HEK293 (cell line): Measurements from ENCODE around the gene CD82.

Source experiments
- CTCF ChIA-PET: fragments of 350-600 bp; formaldehyde crosslinking; extraction: SDS; loops from one replicate; lab custom pipeline; 2021; ENCODE audit warnings: antibody characterized with exemption; lab: Yijun Ruan, JAX
- POLR2A ChIA-PET: fragments of 300-600 bp; formaldehyde crosslinking; extraction: SDS; loops from one replicate; lab custom pipeline; 2020; ENCODE audit warnings: antibody characterized with exemption, inconsistent platforms; lab: Yijun Ruan, JAX
- H3K27ac ChIP-seq: fragments of 200-500 bp; sonication (Bioruptor generic); 2 replicates; pipeline ENCODE4 v1.5.1; 2014; ENCODE audit warnings: low read depth, low read length, control low read depth, inconsistent platforms; ENCODE audit errors: extremely low read depth
- H3K36me3 ChIP-seq, 2 experiments: fragments of 200-500 bp in 1 of 2; sonication (Bioruptor generic) in 1 of 2; 1 replicate in 1 of 2; 2 replicates in 1 of 2; pipeline ENCODE4 v1.5.1; 2014 to 2017; ENCODE audit warnings: inconsistent platforms in 2 of 2, low read length in 2 of 2; ENCODE audit not compliant: control insufficient read depth in 2 of 2, insufficient read depth in 1 of 2
- H3K4me1 ChIP-seq: fragments of 200-500 bp; sonication (Bioruptor generic); 2 replicates; pipeline ENCODE4 v1.5.1; 2014; ENCODE audit warnings: mild to moderate bottlenecking, low read length, inconsistent platforms; ENCODE audit not compliant: control insufficient read depth, insufficient read depth
- H3K4me3 ChIP-seq: 2 replicates; pipeline ENCODE4 v1.5.1; 2011; ENCODE audit warnings: low read depth, mild to moderate bottlenecking, control low read depth, low read length, moderate library complexity
- H3K9me3 ChIP-seq: fragments of 200-500 bp; sonication (Bioruptor generic); 2 replicates; pipeline ENCODE4 v1.5.1; 2014; ENCODE audit warnings: low read depth, low read length, inconsistent platforms; ENCODE audit not compliant: control insufficient read depth, insufficient read depth
- GLIS1 ChIP-seq: fragments of 450-650 bp; formaldehyde crosslinking; IDR thresholded peaks from 2 replicates; pipeline ENCODE4 v1.5.1; 2016; ENCODE audit warnings: missing biosample characterization, missing genetic modification characterization
- ZBTB48 ChIP-seq: fragments of 450-650 bp; formaldehyde crosslinking; IDR thresholded peaks from 2 replicates; pipeline ENCODE4 v1.5.1; 2016; ENCODE audit warnings: missing biosample characterization, missing genetic modification characterization
- ZNF341 ChIP-seq: fragments of 450-650 bp; formaldehyde crosslinking; IDR thresholded peaks from 2 replicates; pipeline ENCODE4; 2016; ENCODE audit warnings: low read depth, missing biosample characterization, missing genetic modification characterization
- ZNF37A ChIP-seq: fragments of 450-650 bp; IDR thresholded peaks from 2 replicates; pipeline ENCODE4 v1.5.1; 2018; ENCODE audit warnings: missing biosample characterization, missing genetic modification characterization
- ZNF391 ChIP-seq: fragments of 450-650 bp; formaldehyde crosslinking; IDR thresholded peaks from 2 replicates; pipeline ENCODE4 v1.5.1; 2016; ENCODE audit warnings: low read depth, missing biosample characterization, missing genetic modification characterization, borderline replicate concordance
- ZNF501 ChIP-seq: fragments of 450-650 bp; formaldehyde crosslinking; IDR thresholded peaks from 2 replicates; pipeline ENCODE4 v1.5.1; 2016; ENCODE audit warnings: missing biosample characterization, missing genetic modification characterization
- ZNF701 ChIP-seq: fragments of 450-650 bp; formaldehyde crosslinking; IDR thresholded peaks from 2 replicates; pipeline ENCODE4 v1.5.1; 2016; ENCODE audit warnings: missing biosample characterization, missing genetic modification characterization
- TF ChIP-seq, protein P1 (sequence below): fragments of 450-650 bp; formaldehyde crosslinking; IDR thresholded peaks from 2 replicates; pipeline ENCODE4 v1.5.1; 2016; ENCODE audit warnings: missing biosample characterization, missing genetic modification characterization
- TF ChIP-seq, protein P2 (sequence below): IDR thresholded peaks from 2 replicates; pipeline ENCODE4 v1.6.1; 2011; ENCODE audit warnings: mild to moderate bottlenecking, low read depth, low read length, borderline replicate concordance
- TF ChIP-seq, protein P3 (sequence below): fragments of 450-650 bp; formaldehyde crosslinking; IDR thresholded peaks from 2 replicates; pipeline ENCODE4 v1.5.1; 2017; ENCODE audit warnings: missing biosample characterization, missing genetic modification characterization
- TF ChIP-seq, protein P4 (sequence below): fragments of 450-650 bp; formaldehyde crosslinking; IDR thresholded peaks from 2 replicates; pipeline ENCODE4 v1.5.1; 2017; ENCODE audit warnings: missing biosample characterization, missing genetic modification characterization
- TF ChIP-seq, protein P5 (sequence below): fragments of 450-650 bp; formaldehyde crosslinking; IDR thresholded peaks from 2 replicates; pipeline ENCODE4 v1.5.1; 2016; ENCODE audit warnings: missing biosample characterization, missing genetic modification characterization
- TF ChIP-seq, protein P6 (sequence below): fragments of 450-650 bp; formaldehyde crosslinking; IDR thresholded peaks from 2 replicates; pipeline ENCODE4 v1.5.1; 2016; ENCODE audit warnings: missing biosample characterization, missing genetic modification characterization

CD82 gene

DNA sequence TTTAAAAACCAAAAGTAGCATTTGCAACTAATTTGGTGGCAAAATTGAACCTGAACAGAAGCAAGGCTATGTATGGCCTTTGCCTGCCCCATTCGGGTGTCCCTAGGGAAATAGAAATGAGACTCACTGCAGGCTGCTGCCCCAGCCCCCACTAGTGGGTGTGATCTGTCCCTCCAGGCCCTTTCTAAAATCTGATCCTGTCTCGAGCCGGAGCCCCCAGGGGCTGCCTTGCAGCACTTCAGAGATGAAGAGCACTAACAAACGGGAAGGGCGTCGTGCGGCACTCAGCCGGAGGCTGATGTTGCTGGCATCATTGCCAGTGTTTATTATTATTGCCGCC lies 43.2 kb downstream of the CD82 start:
- CTCF ChIA-PET: no interaction called here

DNA sequence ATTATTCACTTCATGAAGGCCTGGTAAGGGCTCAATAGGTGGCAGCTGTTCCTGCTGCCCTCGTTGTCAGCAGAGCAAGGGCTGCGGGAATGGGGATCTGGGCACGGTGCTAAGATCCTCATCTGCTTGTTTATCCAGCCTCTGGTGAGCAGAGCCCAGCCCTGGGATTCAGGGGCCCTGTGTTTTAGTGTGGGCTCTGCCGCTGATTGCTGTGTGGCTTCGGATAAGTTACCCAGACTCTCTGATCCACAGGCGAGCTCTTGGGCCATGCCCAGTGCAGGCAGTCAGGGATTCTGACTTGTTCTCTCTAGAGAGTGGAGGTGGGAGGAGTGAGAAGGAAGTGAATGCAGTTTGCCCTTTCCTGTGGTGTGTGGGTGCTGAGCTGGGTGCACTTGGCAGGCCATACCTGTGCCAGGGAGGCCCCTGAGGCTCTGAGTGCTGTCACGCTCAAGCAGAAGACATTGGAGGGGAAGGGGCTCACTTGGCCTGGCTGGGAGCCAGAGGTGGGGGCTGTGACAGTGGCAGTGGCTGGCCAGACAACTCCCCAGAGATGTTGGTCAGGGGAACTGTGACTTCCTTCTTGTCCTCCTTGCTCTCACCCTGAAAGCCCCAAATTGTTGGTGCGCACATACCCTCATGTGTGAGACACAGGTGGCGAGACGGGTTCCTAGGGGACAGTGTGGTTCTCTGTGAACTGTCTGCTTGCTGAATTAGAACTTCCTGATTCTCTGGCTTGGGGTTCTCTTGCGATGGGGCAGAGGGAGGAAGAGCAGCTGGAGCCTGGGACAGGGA lies 43.7 kb downstream of the CD82 start:
- H3K4me3 ChIP-seq: no peak overlapping the region
- no peaks in the 10 kb centered on the region for H3K9me3 ChIP-seq
- TF ChIP-seq ZBTB48 (tag by site-specific recombination) (no peak), ZNF501 (tag by site-specific recombination) (no peak), GLIS1 (tag by site-specific recombination) (no peak)
- no peak overlapping the region for H3K27ac ChIP-seq
- H3K36me3 ChIP-seq: no peaks in the 10 kb centered on the region
- ChIA-PET CTCF (interaction anchor here (1.1 kb wide), 1 partner anchor 52 kb away, joined by 4 read pairs; no protein-coding TSS in a partner anchor), POLR2A (no interaction called here)
- H3K4me1 ChIP-seq: peaks cover 7% of the 10 kb centered on the region

More for the DNA sequence above, 43.2 kb downstream of the CD82 start:
- POLR2A ChIA-PET: no interaction called here
- Histone ChIP-seq H3K27ac (no peak overlapping the region), H3K4me3 (no peak overlapping the region), H3K36me3 (no peaks in the 10 kb centered on the region), H3K9me3 (no peaks in the 10 kb centered on the region), H3K4me1 (peaks cover 7% of the 10 kb centered on the region)
- TF ChIP-seq, protein P1, sequence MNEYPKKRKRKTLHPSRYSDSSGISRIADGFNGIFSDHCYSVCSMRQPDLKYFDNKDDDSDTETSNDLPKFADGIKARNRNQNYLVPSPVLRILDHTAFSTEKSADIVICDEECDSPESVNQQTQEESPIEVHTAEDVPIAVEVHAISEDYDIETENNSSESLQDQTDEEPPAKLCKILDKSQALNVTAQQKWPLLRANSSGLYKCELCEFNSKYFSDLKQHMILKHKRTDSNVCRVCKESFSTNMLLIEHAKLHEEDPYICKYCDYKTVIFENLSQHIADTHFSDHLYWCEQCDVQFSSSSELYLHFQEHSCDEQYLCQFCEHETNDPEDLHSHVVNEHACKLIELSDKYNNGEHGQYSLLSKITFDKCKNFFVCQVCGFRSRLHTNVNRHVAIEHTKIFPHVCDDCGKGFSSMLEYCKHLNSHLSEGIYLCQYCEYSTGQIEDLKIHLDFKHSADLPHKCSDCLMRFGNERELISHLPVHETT: no peak
- TF ChIP-seq, protein P2, sequence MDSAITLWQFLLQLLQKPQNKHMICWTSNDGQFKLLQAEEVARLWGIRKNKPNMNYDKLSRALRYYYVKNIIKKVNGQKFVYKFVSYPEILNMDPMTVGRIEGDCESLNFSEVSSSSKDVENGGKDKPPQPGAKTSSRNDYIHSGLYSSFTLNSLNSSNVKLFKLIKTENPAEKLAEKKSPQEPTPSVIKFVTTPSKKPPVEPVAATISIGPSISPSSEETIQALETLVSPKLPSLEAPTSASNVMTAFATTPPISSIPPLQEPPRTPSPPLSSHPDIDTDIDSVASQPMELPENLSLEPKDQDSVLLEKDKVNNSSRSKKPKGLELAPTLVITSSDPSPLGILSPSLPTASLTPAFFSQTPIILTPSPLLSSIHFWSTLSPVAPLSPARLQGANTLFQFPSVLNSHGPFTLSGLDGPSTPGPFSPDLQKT: no peak
- TF ChIP-seq, protein P3, sequence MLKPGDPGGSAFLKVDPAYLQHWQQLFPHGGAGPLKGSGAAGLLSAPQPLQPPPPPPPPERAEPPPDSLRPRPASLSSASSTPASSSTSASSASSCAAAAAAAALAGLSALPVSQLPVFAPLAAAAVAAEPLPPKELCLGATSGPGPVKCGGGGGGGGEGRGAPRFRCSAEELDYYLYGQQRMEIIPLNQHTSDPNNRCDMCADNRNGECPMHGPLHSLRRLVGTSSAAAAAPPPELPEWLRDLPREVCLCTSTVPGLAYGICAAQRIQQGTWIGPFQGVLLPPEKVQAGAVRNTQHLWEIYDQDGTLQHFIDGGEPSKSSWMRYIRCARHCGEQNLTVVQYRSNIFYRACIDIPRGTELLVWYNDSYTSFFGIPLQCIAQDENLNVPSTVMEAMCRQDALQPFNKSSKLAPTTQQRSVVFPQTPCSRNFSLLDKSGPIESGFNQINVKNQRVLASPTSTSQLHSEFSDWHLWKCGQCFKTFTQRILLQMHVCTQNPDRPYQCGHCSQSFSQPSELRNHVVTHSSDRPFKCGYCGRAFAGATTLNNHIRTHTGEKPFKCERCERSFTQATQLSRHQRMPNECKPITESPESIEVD (tag by site-specific recombination): no peak
- no peak for TF ChIP-seq ZNF341 (tag by site-specific recombination)
- TF ChIP-seq ZNF37A (tag by site-specific recombination): no peak
- TF ChIP-seq ZNF391: no peak
- no peak for TF ChIP-seq ZNF701
- TF ChIP-seq, protein P4, sequence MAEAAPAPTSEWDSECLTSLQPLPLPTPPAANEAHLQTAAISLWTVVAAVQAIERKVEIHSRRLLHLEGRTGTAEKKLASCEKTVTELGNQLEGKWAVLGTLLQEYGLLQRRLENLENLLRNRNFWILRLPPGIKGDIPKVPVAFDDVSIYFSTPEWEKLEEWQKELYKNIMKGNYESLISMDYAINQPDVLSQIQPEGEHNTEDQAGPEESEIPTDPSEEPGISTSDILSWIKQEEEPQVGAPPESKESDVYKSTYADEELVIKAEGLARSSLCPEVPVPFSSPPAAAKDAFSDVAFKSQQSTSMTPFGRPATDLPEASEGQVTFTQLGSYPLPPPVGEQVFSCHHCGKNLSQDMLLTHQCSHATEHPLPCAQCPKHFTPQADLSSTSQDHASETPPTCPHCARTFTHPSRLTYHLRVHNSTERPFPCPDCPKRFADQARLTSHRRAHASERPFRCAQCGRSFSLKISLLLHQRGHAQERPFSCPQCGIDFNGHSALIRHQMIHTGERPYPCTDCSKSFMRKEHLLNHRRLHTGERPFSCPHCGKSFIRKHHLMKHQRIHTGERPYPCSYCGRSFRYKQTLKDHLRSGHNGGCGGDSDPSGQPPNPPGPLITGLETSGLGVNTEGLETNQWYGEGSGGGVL (tag by site-specific recombination): no peak
- TF ChIP-seq, protein P5, sequence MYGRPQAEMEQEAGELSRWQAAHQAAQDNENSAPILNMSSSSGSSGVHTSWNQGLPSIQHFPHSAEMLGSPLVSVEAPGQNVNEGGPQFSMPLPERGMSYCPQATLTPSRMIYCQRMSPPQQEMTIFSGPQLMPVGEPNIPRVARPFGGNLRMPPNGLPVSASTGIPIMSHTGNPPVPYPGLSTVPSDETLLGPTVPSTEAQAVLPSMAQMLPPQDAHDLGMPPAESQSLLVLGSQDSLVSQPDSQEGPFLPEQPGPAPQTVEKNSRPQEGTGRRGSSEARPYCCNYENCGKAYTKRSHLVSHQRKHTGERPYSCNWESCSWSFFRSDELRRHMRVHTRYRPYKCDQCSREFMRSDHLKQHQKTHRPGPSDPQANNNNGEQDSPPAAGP (tag by site-specific recombination): no peak
- TF ChIP-seq, protein P6, sequence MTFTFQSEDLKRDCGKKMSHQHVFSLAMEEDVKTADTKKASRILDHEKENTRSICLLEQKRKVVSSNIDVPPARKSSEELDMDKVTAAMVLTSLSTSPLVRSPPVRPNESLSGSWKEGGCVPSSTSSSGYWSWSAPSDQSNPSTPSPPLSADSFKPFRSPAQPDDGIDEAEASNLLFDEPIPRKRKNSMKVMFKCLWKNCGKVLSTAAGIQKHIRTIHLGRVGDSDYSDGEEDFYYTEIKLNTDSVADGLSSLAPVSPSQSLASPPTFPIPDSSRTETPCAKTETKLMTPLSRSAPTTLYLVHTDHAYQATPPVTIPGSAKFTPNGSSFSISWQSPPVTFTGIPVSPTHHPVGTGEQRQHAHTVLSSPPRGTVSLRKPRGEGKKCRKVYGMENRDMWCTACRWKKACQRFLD (tag by site-specific recombination): no peak
